HEK293 (cell line): Measurements from ENCODE around the gene ANKH.

ENCODE experiments used
- RBAK ChIP-seq: fragments of 450-650 bp; formaldehyde crosslinking; IDR thresholded peaks from 2 replicates; pipeline ENCODE4 v1.5.1; 2016; ENCODE audit warnings: missing biosample characterization, missing genetic modification characterization
- TCF7L2 ChIP-seq: IDR thresholded peaks from 2 replicates; pipeline ENCODE4 v1.6.1; 2011; ENCODE audit warnings: low read depth, mild to moderate bottlenecking, inconsistent platforms, low read length, moderate library complexity, borderline replicate concordance
- TF ChIP-seq, protein P1 (sequence below): fragments of 450-650 bp; formaldehyde crosslinking; IDR thresholded peaks from 2 replicates; pipeline ENCODE4 v1.5.1; 2016; ENCODE audit warnings: missing biosample characterization, missing genetic modification characterization

GRCh38 chr5:14884062-14884612 lies 12.6 kb upstream of the ANKH start:
- TF ChIP-seq RBAK (tag by site-specific recombination) (no peak), TCF7L2 (no peak)
- TF ChIP-seq, protein P1, sequence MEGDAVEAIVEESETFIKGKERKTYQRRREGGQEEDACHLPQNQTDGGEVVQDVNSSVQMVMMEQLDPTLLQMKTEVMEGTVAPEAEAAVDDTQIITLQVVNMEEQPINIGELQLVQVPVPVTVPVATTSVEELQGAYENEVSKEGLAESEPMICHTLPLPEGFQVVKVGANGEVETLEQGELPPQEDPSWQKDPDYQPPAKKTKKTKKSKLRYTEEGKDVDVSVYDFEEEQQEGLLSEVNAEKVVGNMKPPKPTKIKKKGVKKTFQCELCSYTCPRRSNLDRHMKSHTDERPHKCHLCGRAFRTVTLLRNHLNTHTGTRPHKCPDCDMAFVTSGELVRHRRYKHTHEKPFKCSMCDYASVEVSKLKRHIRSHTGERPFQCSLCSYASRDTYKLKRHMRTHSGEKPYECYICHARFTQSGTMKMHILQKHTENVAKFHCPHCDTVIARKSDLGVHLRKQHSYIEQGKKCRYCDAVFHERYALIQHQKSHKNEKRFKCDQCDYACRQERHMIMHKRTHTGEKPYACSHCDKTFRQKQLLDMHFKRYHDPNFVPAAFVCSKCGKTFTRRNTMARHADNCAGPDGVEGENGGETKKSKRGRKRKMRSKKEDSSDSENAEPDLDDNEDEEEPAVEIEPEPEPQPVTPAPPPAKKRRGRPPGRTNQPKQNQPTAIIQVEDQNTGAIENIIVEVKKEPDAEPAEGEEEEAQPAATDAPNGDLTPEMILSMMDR (tag by site-specific recombination) = no peak
